Stimulated activated CD4-positive, alpha-beta T cell treated with anti-CD3 and anti-CD28 coated beads, Interleukin-15, amount 100 ng/mL, for 1 hour (primary cell): ENCODE measurements around the gene RASSF8.

ENCODE experiments used
- DNase-seq, 2 donors: peaks; one replicate each; pipeline ENCODE4 v3.0.0-alpha.2; 2020; ENCODE audit warnings: low read depth in 1 of 2, low spot score in 1 of 2

Gene RASSF8

DNA sequence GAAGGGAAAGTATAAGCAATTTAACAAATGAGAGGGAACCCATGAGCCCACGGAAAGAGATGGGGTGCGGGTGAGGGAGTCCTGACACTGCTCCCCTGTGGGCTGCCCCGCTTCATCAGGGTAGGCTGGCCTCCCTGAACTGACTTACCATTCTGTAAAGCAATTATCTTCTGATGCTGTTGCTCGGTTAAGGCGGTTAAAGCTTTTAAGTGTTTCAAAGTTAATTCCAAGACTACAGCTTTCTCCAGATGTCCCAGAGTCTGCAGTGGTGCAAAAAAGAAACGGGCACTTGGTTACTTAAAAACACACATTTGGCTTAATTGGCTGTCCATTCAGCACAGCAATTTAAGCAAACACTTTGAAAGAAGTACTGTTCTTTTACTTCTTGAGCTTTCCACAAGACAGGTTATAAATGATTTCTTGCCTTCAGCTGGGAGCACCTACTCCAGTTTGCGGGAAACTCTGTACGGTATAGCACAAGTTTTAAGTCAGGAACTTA is 165.0 kb downstream of the RASSF8 start:
- DNase-seq: no peak

DNA sequence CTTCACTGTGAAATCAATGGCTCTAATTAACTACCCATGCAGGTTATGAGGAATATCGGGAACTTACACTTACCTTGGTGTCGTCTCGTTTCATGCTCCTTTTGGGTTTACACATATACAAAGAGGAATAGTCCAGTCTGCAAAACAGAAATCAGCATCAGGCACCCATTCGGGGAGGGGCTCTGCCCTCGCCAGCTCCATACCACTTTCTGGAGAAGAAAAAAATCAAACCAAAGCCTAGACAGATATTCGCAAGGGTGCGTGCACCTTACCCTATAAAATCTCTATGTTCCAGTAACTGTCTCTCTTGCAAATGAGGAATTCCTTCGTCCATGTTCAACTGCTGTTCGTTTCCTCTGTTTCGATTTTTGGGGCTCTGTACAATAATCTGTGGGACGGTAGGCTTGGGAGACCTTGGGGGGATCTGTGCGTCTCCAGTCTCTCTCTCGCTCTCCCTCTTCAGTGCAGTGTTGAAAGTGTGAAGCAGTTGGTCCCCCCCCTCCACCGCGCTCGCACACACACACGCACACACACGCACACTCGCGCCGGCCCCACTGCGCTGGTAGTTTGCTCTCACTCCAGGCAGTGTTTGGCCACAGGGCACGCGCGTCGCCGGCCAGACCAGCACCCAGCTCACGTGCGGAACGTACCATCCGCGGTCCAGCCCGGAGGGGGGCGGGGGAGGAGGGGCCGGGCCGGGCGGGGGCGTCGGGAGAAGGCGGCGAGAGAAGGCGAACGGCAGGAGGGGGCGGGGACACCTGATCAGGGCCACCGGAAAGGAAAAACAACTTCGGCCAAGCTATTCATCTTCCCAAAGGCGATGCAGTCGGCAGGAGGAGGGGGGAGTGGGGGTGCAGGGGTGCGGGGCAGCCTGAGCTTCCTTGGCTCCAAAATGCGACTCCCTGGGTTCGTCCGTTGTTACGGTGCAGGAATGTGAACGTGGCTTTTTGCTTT is 166.2 kb downstream of the RASSF8 start, which contains the start of gene BHLHE41:
Gene BHLHE41 (minus strand): TSS at position 592 of the 954 bp plus-strand sequence. CDS start 258 bp downstream, at position 334.
- no peak for DNase-seq

- DNase-seq: no peak
Measured at GRCh38 chr12:26125400-26126339, 167.2 kb downstream of the RASSF8 start.

DNA sequence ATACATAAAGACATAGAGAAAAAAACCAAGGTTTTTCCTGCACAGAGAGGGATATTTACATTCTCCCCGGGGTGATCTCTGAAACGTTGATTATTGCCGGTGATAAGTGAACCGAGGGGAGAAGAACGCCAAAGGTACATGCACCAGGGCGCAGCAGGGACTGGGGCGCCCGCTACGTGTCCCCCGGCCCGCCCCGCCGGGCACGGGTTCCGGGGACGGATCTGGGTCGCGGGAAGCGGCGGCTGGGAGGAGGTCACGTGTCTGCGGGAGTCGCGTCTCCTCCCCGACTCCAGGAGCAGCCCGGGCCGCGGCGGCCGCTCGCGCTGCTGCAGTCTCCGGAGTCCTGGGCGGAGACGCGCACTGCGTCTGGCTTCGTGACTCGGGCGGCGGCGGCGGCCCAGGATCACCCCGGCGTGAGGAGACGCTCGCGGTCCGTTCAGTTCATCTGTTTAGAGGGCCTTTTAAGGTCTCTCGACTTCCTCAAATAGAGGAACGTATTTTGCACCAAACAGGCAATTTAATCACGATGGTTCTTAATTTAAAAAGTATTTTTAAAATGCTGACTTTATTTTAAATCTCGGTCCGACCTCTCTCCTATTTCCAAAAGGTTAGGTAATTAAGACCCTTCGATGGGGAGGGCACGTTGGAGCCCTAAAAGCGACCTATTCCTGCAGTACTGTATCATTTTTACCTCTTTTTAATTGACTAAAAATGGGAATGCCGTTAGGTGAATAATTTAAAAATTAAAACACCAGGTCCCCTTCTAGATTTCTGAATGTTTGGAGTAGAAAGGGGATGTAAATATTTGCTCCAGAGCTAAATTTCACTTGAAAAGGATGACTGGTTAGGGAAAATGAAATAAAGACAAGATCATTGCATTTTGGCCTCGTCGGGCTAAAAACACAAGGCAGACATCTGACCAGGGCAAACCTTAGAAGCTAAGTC is 168.1 kb downstream of the RASSF8 start:
- DNase-seq: no peak

DNA sequence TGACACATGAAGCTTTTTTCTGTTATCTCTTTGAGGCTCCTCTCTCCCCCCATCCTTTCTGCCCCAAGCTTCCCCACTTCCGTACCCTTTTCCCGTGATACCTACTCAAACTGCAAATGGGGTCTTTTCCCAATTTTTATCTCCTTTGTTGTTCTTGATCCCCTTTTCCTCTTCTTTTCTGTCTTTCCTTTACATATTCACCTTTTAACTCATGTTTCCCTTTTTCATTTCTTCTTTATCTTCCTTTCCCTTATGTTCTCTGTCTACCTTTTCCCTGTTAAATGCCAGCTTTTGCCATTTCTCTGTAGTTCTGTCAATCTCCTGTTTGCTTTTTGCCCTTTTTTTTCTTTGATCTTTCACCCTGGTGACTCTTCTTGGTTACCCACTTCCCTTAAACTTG is 168.9 kb downstream of the RASSF8 start:
- DNase-seq: no peak

DNA sequence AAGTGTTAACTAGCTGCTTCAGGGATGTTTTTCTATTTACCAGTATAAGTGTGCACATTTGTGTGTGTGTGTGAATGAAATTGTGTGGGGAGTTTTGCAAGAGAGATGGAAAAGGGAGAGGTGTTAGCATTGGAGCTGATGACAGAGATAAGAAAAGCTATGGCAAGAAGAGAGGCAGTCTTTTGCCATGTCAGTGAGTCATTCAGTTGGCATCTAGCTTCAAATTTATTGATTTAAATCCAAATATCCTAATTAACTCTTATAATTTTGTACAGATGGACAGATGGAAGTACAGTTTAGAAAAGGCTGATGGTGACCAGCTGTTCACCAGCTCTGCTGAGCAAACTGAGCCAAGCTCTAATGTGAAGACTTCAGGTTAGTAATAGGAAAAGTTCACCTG is 169.7 kb downstream of the RASSF8 start:
- no peak for DNase-seq
